OCI-LY3 (cell line): ENCODE data around the gene TMTC4.

ENCODE experiments used
- CTCF ChIP-seq: fragments of 200-600, 300-600 bp; sonication (generic); IDR thresholded peaks from 2 replicates; pipeline ENCODE4 v1.5.1; 2014; ENCODE audit warnings: antibody characterized with exemption, low read length, low read depth
- EZH2phosphoT487 ChIP-seq: fragments of 200-600 bp; shearing (Covaris generic); IDR thresholded peaks from 2 replicates; pipeline ENCODE4 v1.6.1; 2018; ENCODE audit warnings: antibody characterized with exemption, mixed run types, low read depth

GRCh38 chr13:100600461-100600860 is 74.1 kb downstream of the TMTC4 start:
- TF ChIP-seq CTCF (no peak), EZH2phosphoT487 (no peak)
